Peyer's patch (tissue), 4 donors: ENCODE results near the gene PTH1R.

Experiments
- CTCF ChIP-seq, 6 experiments: fragments of 450-650 bp in 4 of 6; fragments of 200-600 bp in 2 of 6; sonication (generic) in 1 of 6; IDR thresholded peaks; one replicate each; pipeline ENCODE4 v1.5.1; 2017 to 2019; ENCODE audit warnings: antibody characterized with exemption in 6 of 6, mild to moderate bottlenecking in 3 of 6, moderate library complexity in 1 of 6
- POLR2A ChIP-seq, 2 donors: fragments of 450-650 bp; IDR thresholded peaks; one replicate each; pipeline ENCODE4 v1.5.1; 2017; ENCODE audit warnings: antibody characterized with exemption in 2 of 2, mild to moderate bottlenecking in 2 of 2, moderate library complexity in 2 of 2

DNA sequence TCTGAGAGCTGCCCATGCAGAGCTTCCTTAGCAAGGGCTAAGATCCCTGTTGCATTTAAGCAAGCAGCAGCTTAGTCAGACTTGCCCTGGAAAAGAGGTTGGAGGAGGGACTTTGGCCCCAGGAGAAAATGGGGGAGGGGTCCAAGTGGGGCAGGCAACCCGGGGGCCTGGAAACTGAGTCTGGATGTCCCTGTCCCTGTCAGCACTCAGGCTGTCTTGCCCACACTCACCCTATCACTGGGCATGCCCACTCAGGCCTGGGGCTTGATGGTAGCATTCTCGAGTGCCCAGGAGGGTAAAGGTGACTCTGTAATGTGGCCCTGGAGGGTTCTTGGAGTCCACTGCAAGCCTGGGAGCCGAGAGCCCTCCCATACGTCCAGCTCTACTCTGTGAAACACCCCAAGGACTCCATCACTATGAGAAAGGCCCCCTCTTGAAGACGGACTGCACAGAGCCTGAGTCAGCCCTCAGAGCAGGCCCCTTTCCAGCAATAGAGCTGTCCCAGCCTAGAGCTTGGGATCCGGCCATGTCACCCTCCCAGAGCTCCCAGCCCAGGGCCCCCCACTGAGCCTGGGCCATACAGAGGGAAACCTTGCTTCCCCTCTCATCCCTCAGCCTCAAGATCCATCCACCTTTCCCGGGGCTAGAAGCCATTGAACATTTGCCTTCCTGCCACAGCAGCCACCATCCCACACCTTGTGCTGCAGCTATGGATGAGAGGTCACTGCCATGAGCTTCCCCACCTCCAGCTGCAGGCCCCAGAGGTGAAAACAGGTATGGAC is 27.6 kb upstream of the PTH1R start:
- no peak for TF ChIP-seq CTCF (IDR thresholded peaks at IDR 0.05)
- TF ChIP-seq POLR2A (IDR thresholded peaks at IDR 0.05), result no peak
